Measurements from ENCODE around the gene IDUA. TPM values are rescaled to one million over a fixed set of nuclear protein-coding genes. Genes with fewer than 3 reads are reported as not detected.

The IDUA gene
- total and polyA plus RNA-seq, 10 of the 15 experiments (the other 5 are each of a cell fraction or from before 2014, with no cell fraction given) = 0.05 to 7.6 (median 1.4) TPM; not detected in 1

DNA sequence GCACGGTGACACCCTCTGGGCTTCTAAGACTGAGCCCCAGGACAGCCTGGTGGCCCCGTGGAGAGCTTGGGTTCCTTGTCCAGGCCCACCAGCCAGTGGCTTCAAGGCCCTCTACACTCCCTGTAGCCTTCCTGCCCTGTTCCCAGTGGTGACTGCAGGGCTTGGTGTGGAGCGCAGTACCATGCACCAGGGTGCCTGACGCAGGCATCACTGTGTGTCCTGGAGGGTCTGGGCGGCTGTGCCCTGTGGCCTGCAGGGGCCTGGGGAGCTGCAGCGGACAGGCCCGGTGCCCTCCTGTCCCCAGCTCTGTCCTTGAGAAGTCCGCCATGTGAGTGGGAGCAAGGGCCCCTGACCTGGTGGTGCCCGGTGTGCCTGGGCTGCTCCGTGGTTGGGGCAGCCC, 28.9 kb downstream of the IDUA start:
- WGBS (ENCODE audit: insufficient coverage, insufficient replicate concordance, low lambda C conversion rate, missing lambda C conversion rate) = 58% methylated on average over 10 of the region's 10 CpGs
- FAIRE-seq = no peak

More for the DNA sequence above, 28.9 kb downstream of the IDUA start:
- SMC1A ChIA-PET (ENCODE audit: uncharacterized antibody, unreplicated experiment) = no interaction called here
- POLR2A ChIA-PET = no interaction called here
- Histone ChIP-seq H3K9me3 (replicated peaks; ENCODE audit: control insufficient read depth, insufficient read depth, low read length) (no peaks in the 10 kb centered on the region), H3K4me1 (ENCODE audit: control insufficient read depth, insufficient read depth, low read length) (no peaks in the 10 kb centered on the region; the same call in 1 of the 2 replicates), H3K4me2 (ENCODE audit: control insufficient read depth, insufficient read depth) (no peak overlapping the region), H2AFZ (ENCODE audit: control insufficient read depth, low read depth, low read length) (no peak overlapping the region), H3K36me3 (ENCODE audit: control insufficient read depth in 2 of 2, insufficient read depth in 2 of 2, low read length in 1 of 2) (no peaks in the 10 kb centered on the region), H3K27me3 (replicated peaks in 1 of 2; ENCODE audit: control insufficient read depth in 2 of 2, insufficient read depth in 2 of 2, low read length in 1 of 2) (no peaks in the 10 kb centered on the region; a peak in 1 of 4 replicates), H3K27ac (ENCODE audit: control insufficient read depth, insufficient read depth) (no peak overlapping the region), H3K79me2 (ENCODE audit: control insufficient read depth, insufficient read depth, low read length) (no peaks in the 10 kb centered on the region), H4K20me1 (ENCODE audit: control insufficient read depth, insufficient read depth) (no peaks in the 10 kb centered on the region; the same call in 1 of the 2 replicates), H3K4me3 (no peak overlapping the region), H3K9ac (ENCODE audit: control insufficient read depth, insufficient read depth, low read length) (no peak overlapping the region)
- no peak for ATAC-seq
- RAD21 ChIA-PET (ENCODE audit: unreplicated experiment) = no interaction called here
- no peak for DNase-seq (ENCODE audit: low read depth, low spot score)
- CTCF ChIA-PET = no interaction called here
- no peak for TF ChIP-seq YBX1 (IDR thresholded peaks at IDR 0.05)
- TF ChIP-seq, protein P1, sequence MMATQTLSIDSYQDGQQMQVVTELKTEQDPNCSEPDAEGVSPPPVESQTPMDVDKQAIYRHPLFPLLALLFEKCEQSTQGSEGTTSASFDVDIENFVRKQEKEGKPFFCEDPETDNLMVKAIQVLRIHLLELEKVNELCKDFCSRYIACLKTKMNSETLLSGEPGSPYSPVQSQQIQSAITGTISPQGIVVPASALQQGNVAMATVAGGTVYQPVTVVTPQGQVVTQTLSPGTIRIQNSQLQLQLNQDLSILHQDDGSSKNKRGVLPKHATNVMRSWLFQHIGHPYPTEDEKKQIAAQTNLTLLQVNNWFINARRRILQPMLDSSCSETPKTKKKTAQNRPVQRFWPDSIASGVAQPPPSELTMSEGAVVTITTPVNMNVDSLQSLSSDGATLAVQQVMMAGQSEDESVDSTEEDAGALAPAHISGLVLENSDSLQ (IDR thresholded peaks at IDR 0.05) = no peak
- TF ChIP-seq LARP7 (IDR thresholded peaks at IDR 0.05) = no peak
- TF ChIP-seq, protein P2, sequence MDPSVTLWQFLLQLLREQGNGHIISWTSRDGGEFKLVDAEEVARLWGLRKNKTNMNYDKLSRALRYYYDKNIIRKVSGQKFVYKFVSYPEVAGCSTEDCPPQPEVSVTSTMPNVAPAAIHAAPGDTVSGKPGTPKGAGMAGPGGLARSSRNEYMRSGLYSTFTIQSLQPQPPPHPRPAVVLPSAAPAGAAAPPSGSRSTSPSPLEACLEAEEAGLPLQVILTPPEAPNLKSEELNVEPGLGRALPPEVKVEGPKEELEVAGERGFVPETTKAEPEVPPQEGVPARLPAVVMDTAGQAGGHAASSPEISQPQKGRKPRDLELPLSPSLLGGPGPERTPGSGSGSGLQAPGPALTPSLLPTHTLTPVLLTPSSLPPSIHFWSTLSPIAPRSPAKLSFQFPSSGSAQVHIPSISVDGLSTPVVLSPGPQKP (IDR thresholded peaks at IDR 0.05; ENCODE audit: low read depth, low read length) = no peak
- TF ChIP-seq KLF5 (IDR thresholded peaks at IDR 0.05; ENCODE audit: partially characterized antibody) = no peak
- TF ChIP-seq SUPT20H (IDR thresholded peaks at IDR 0.05; ENCODE audit: borderline replicate concordance, control insufficient read depth, low read depth, low read length) = no peak
- no peak for TF ChIP-seq SREBF1 (IDR thresholded peaks at IDR 0.05; ENCODE audit: low read length)
- TF ChIP-seq MXI1 (IDR thresholded peaks at IDR 0.05; ENCODE audit: low read depth, low read length) = no peak
- no peak for TF ChIP-seq SRF (IDR thresholded peaks at IDR 0.05; ENCODE audit: low read depth in 2 of 2, low read length in 2 of 2)
- no peak for TF ChIP-seq ZNF24 (IDR thresholded peaks at IDR 0.05)
- TF ChIP-seq, protein P3, sequence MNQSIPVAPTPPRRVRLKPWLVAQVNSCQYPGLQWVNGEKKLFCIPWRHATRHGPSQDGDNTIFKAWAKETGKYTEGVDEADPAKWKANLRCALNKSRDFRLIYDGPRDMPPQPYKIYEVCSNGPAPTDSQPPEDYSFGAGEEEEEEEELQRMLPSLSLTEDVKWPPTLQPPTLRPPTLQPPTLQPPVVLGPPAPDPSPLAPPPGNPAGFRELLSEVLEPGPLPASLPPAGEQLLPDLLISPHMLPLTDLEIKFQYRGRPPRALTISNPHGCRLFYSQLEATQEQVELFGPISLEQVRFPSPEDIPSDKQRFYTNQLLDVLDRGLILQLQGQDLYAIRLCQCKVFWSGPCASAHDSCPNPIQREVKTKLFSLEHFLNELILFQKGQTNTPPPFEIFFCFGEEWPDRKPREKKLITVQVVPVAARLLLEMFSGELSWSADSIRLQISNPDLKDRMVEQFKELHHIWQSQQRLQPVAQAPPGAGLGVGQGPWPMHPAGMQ (IDR thresholded peaks at IDR 0.05; ENCODE audit: borderline replicate concordance) = no peak
- TF ChIP-seq, protein P4, sequence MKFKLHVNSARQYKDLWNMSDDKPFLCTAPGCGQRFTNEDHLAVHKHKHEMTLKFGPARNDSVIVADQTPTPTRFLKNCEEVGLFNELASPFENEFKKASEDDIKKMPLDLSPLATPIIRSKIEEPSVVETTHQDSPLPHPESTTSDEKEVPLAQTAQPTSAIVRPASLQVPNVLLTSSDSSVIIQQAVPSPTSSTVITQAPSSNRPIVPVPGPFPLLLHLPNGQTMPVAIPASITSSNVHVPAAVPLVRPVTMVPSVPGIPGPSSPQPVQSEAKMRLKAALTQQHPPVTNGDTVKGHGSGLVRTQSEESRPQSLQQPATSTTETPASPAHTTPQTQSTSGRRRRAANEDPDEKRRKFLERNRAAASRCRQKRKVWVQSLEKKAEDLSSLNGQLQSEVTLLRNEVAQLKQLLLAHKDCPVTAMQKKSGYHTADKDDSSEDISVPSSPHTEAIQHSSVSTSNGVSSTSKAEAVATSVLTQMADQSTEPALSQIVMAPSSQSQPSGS (IDR thresholded peaks at IDR 0.05; ENCODE audit: low read length) = no peak
- TF ChIP-seq CREB1 (IDR thresholded peaks at IDR 0.05; ENCODE audit: low read depth) = no peak
- TF ChIP-seq, protein P5, sequence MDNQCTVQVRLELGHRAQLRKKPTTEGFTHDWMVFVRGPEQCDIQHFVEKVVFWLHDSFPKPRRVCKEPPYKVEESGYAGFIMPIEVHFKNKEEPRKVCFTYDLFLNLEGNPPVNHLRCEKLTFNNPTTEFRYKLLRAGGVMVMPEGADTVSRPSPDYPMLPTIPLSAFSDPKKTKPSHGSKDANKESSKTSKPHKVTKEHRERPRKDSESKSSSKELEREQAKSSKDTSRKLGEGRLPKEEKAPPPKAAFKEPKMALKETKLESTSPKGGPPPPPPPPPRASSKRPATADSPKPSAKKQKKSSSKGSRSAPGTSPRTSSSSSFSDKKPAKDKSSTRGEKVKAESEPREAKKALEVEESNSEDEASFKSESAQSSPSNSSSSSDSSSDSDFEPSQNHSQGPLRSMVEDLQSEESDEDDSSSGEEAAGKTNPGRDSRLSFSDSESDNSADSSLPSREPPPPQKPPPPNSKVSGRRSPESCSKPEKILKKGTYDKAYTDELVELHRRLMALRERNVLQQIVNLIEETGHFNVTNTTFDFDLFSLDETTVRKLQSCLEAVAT (IDR thresholded peaks at IDR 0.05) = no peak
- no peak for TF ChIP-seq NFYA (IDR thresholded peaks at IDR 0.05; ENCODE audit: borderline replicate concordance, low read depth, low read length)
- no peak for TF ChIP-seq JUNB (IDR thresholded peaks at IDR 0.05)
- no peak for TF ChIP-seq FOS (IDR thresholded peaks at IDR 0.05; ENCODE audit: borderline replicate concordance, extremely low read depth, insufficient read length)
- TF ChIP-seq TCF12 (IDR thresholded peaks at IDR 0.05; ENCODE audit: low read depth, low read length) = no peak
- no peak for TF ChIP-seq BHLHE40 (IDR thresholded peaks at IDR 0.05; ENCODE audit: borderline replicate concordance in 1 of 2, low read depth in 2 of 2, low read length in 1 of 2)
- no TSS peak for BruUV-seq (replicated peaks)
- in situ Hi-C loops (cut with MboI) (no loop called here), intact Hi-C loops (cut with micrococcal nuclease; ENCODE audit: unreplicated experiment) (no loop called here)

Data from GM12878 (cell line).